Endodermal cell (in vitro differentiated cells): ENCODE measurements around the gene NPHP4. TPM values are rescaled to one million over a fixed set of nuclear protein-coding genes. Genes with fewer than 3 reads are reported as not detected.

Source experiments
- DNase-seq: peaks from one replicate; pipeline ENCODE4 v3.0.0-alpha.2; 2017
- H3K27ac ChIP-seq: 2 replicates; pipeline ENCODE4 v1.5.1; 2013; ENCODE audit warnings: mild to moderate bottlenecking, low read depth, low read length, moderate library complexity
- H3K27me3 ChIP-seq: 2 replicates; pipeline ENCODE4 v1.6.1; 2013; ENCODE audit warnings: mild to moderate bottlenecking, low read length, moderate library complexity; ENCODE audit not compliant: insufficient read depth, control insufficient read depth, poor library complexity, severe bottlenecking
- H3K36me3 ChIP-seq: 2 replicates; pipeline ENCODE4 v1.7.0; 2013; ENCODE audit warnings: mild to moderate bottlenecking, low read length, moderate library complexity; ENCODE audit not compliant: control insufficient read depth, insufficient read depth
- H3K4me1 ChIP-seq: one replicate; pipeline ENCODE4 v1.7.0; 2013; ENCODE audit warnings: low read length; ENCODE audit not compliant: control insufficient read depth, insufficient read depth
- H3K4me3 ChIP-seq: 2 replicates; pipeline ENCODE4 v1.5.1; 2013; ENCODE audit warnings: mild to moderate bottlenecking, low read length, moderate library complexity
- H3K9ac ChIP-seq: 2 replicates; pipeline ENCODE4 v1.6.1; 2013; ENCODE audit warnings: mild to moderate bottlenecking, low read length, moderate library complexity; ENCODE audit not compliant: poor library complexity, severe bottlenecking; ENCODE audit errors: extremely low read depth
- H3K9me3 ChIP-seq: 2 replicates; pipeline ENCODE4 v1.6.1; 2013; ENCODE audit warnings: mild to moderate bottlenecking, low read length, moderate library complexity; ENCODE audit not compliant: control insufficient read depth
- H3K27ac Mint-ChIP-seq: 2 replicates; pipeline ENCODE4 v1.8.0; 2020; ENCODE audit warnings: mixed read lengths
- H3K27me3 Mint-ChIP-seq: 2 replicates; pipeline ENCODE4 v1.8.0; 2021; ENCODE audit warnings: mild to moderate bottlenecking, mixed read lengths; ENCODE audit not compliant: insufficient read depth
- H3K36me3 Mint-ChIP-seq: 2 replicates; pipeline ENCODE4 v1.8.0; 2020; ENCODE audit warnings: low read depth, mixed read lengths
- H3K4me1 Mint-ChIP-seq: 2 replicates; pipeline ENCODE4 v1.8.0; 2020; ENCODE audit warnings: mixed read lengths
- H3K4me3 Mint-ChIP-seq: 2 replicates; pipeline ENCODE4 v1.8.0; 2020; ENCODE audit warnings: mild to moderate bottlenecking, moderate library complexity, mixed read lengths
- H3K9me3 Mint-ChIP-seq: 2 replicates; pipeline ENCODE4 v1.8.0; 2020; ENCODE audit warnings: mild to moderate bottlenecking, mixed read lengths
- CTCF ChIP-seq: fragments of 200-600 bp; sonication (generic); conservative IDR thresholded peaks from 2 replicates; pipeline ENCODE4 v1.5.0; 2021; ENCODE audit warnings: antibody characterized with exemption, mild to moderate bottlenecking
- WGBS, 2 experiments: methylation state at CpG; one replicate each; pipeline versions ENCODE4 v1.1.5 to v1.1.7; 2013; ENCODE audit warnings: missing lambda C conversion rate in 2 of 2, mixed read lengths in 1 of 2; ENCODE audit not compliant: insufficient coverage in 1 of 2, insufficient read length in 1 of 2; 5-methylcytosine and 5-hydroxymethylcytosine counted together
- total RNA-seq, 2 donors: library from RNA; stranded (reverse); fragmentation: NEBNext Ultra II Directional in 1 of 2; extraction: Animal tissue kit (Norgen Biotek cat#: 25700) in 1 of 2; gene quantifications; 2 replicates in 1 of 2; 3 replicates in 1 of 2; pipeline ENCODE4 v1.2.1, GENCODE V29; 2021

Gene NPHP4
- total RNA-seq, 2 donors from 2014 or later: 19.1 to 25.4 TPM

DNA sequence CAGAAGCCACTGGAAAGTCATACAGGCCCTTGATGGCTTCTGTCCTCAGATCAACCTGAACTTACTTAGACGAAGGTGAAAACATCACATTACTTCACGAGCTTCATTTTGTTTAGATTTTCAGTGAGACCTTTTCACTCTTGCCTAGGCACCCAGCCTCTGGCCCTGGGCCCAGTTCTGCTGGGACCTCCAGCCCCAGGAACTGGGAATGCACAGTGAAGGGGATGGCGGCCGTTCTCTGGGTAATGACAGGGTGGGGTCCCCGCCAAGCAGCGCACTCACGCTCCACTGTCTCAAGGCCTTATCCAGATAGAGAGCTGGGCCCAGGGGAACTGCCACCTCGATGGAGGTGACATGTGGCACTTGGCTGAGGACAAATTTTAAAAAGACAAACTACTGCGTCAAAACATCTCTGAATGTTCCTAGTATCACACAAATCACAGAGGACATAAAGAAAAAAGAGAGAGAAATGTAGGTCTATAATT is 54.8 kb downstream of the NPHP4 start:
- H3K4me3 ChIP-seq: no peak overlapping the region
- H3K9me3 ChIP-seq: no peaks in the 10 kb centered on the region
- no peak for DNase-seq
- Mint-ChIP-seq H3K4me1 (no peaks in the 10 kb centered on the region), H3K27ac (no peak overlapping the region), H3K9me3 (peaks cover 7% of the 10 kb centered on the region), H3K4me3 (no peak overlapping the region), H3K27me3 (no peaks in the 10 kb centered on the region), H3K36me3 (peaks cover 54% of the 10 kb centered on the region)
- H3K36me3 ChIP-seq: peaks cover 4% of the 10 kb centered on the region
- H3K4me1 ChIP-seq: no peaks in the 10 kb centered on the region
- H3K27me3 ChIP-seq: no peaks in the 10 kb centered on the region
- no peak overlapping the region for H3K27ac ChIP-seq
- 89 to 90% methylated on average over 7 to 8 of the region's 9 CpGs for WGBS, 2 experiments
- TF ChIP-seq CTCF: no peak
- H3K9ac ChIP-seq: no peak overlapping the region

GRCh38 chr1:5936621-5937372 is 55.4 kb downstream of the NPHP4 start:
- Histone ChIP-seq H3K4me1 (no peaks in the 10 kb centered on the region), H3K36me3 (peaks cover 4% of the 10 kb centered on the region), H3K9ac (no peak overlapping the region), H3K27ac (no peak overlapping the region), H3K9me3 (no peaks in the 10 kb centered on the region), H3K27me3 (no peaks in the 10 kb centered on the region), H3K4me3 (no peak overlapping the region)
- no peak for TF ChIP-seq CTCF
- Mint-ChIP-seq H3K9me3 (peaks cover 7% of the 10 kb centered on the region), H3K4me1 (no peaks in the 10 kb centered on the region), H3K4me3 (no peak overlapping the region), H3K27ac (no peak overlapping the region), H3K27me3 (no peaks in the 10 kb centered on the region), H3K36me3 (peaks cover 56% of the 10 kb centered on the region)
- DNase-seq: no peak
- WGBS, 2 experiments: 87 to 90% methylated on average over 11 to 13 of the region's 13 CpGs

DNA sequence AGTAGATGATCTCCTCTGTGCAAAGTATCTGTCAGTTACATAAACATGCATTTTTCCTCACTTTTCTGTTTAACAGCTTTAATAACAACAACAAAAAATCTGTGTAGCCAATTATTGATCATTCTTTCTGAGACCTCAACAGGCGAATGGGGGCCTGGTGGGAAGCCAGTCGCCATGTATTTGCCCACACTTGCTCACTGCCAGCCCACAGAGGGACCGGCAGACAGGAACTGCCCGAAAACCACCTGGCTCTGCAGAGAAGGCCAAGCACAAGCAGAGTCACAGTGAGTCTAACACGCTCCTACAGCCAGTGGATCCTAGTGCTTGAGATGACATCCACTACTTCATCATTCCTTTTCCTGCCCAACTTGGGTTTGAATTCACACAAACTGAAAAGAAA is 56.1 kb downstream of the NPHP4 start:
- Histone ChIP-seq H3K4me3 (no peak overlapping the region), H3K9me3 (no peaks in the 10 kb centered on the region), H3K9ac (no peak overlapping the region), H3K27me3 (no peaks in the 10 kb centered on the region), H3K36me3 (peaks cover 4% of the 10 kb centered on the region), H3K4me1 (no peaks in the 10 kb centered on the region), H3K27ac (no peak overlapping the region)
- Mint-ChIP-seq H3K4me1 (no peaks in the 10 kb centered on the region), H3K27ac (no peak overlapping the region), H3K36me3 (peaks cover 55% of the 10 kb centered on the region), H3K4me3 (no peak overlapping the region), H3K9me3 (peaks cover 7% of the 10 kb centered on the region), H3K27me3 (no peaks in the 10 kb centered on the region)
- no peak for DNase-seq
- WGBS, 2 experiments: 94% methylated on average over 2 to 5 of the region's 5 CpGs
- TF ChIP-seq CTCF: no peak
